ENCODE results near the gene AGPS. TPM values are rescaled to one million over a fixed set of nuclear protein-coding genes. Genes with fewer than 3 reads are reported as not detected.

Gene AGPS
- total and polyA plus RNA-seq, 9 of the 15 experiments (the other 6 are each of a cell fraction or from before 2014, with no cell fraction given): 15.5 to 211 (median 63.1) TPM

GRCh38 chr2:177529166-177529565 is 136.6 kb downstream of the AGPS start:
- Histone ChIP-seq H3K27me3 (ENCODE audit: control insufficient read depth in 2 of 2, insufficient read depth in 2 of 2, low read length in 2 of 2) (no peaks in the 10 kb centered on the region), H3K4me3 (no peak overlapping the region), H3K4me2 (ENCODE audit: insufficient read depth, low read length) (no peak overlapping the region), H3K4me1 (replicated peaks in 1 of 2; ENCODE audit: control insufficient read depth in 2 of 2, insufficient read depth in 2 of 2, low read length in 2 of 2) (no peaks in the 10 kb centered on the region), H3K27ac (ENCODE audit: extremely low read depth, low read depth, low read length) (no peak overlapping the region), H4K20me1 (replicated peaks; ENCODE audit: control insufficient read depth, insufficient read depth, low read length) (no peaks in the 10 kb centered on the region), H3K9ac (ENCODE audit: insufficient read depth in 1 of 2, low read depth in 2 of 2, low read length in 2 of 2) (no peak overlapping the region), H2AFZ (ENCODE audit: low read depth, low read length) (no peak overlapping the region), H3K9me1 (ENCODE audit: control insufficient read depth, insufficient read depth, low read length) (no peaks in the 10 kb centered on the region), H3K36me3 (ENCODE audit: control insufficient read depth, insufficient read depth, low read length) (peaks cover 19% of the 10 kb centered on the region; the same call in 1 of the 3 replicates), H3K79me2 (ENCODE audit: control insufficient read depth, insufficient read depth, low read length) (no peaks in the 10 kb centered on the region), H3K9me3 (replicated peaks; ENCODE audit: control insufficient read depth, insufficient read depth, low read depth, low read length) (no peaks in the 10 kb centered on the region)
- 97% methylated on average over 3 of the region's 3 CpGs for WGBS (ENCODE audit: insufficient coverage, low coverage, missing lambda C conversion rate)
- TF ChIP-seq ZFP36 (IDR thresholded peaks at IDR 0.05; ENCODE audit: low read depth, low read length, partially characterized antibody) (no peak), E2F3 (CRISPR knock-in tag; IDR thresholded peaks at IDR 0.05) (no peak), CREB3 (tag; conservative IDR thresholded peaks at IDR 0.05; ENCODE audit: low read depth) (no peak), ZKSCAN3 (CRISPR knock-in tag; IDR thresholded peaks at IDR 0.05) (no peak), SLC30A9 (CRISPR knock-in tag; IDR thresholded peaks at IDR 0.05) (no peak), SMC3 (conservative IDR thresholded peaks at IDR 0.05; ENCODE audit: insufficient read depth, low read depth, low read length) (no peak), ZBTB11 (CRISPR knock-in tag; IDR thresholded peaks at IDR 0.05) (no peak), E4F1 (CRISPR knock-in tag; IDR thresholded peaks at IDR 0.05; ENCODE audit: borderline replicate concordance) (no peak), CBFA2T2 (conservative IDR thresholded peaks at IDR 0.05) (no peak), TCF3 (CRISPR knock-in tag; IDR thresholded peaks at IDR 0.05) (no peak), RBM22 (IDR thresholded peaks at IDR 0.05; ENCODE audit: low read depth, low read length, poor library complexity, severe bottlenecking) (no peak), LARP7 (IDR thresholded peaks at IDR 0.05) (no peak)
- ATAC-seq (no peak), FAIRE-seq (no peak), DNase-seq (ENCODE audit: extremely low read depth in 1 of 4, low spot score in 3 of 4) (no peak)
- BruUV-seq (replicated peaks): no TSS peak
- in situ Hi-C loops (cut with MboI): no loop called here
- ChIA-PET CTCF (ENCODE audit: low intra/inter-chr PET ratio) (no interaction called here), POLR2A (no interaction called here)
- intact Hi-C loops (cut with micrococcal nuclease): no loop called here
